CD8-positive, alpha-beta memory T cell (primary cell): ENCODE data around the gene LRRC75A. TPM values are rescaled to one million over a fixed set of nuclear protein-coding genes. Genes with fewer than 3 reads are reported as not detected.

ENCODE experiments used
- CTCF ChIA-PET: fragments of 350-600 bp; sonication (Branson Sonifier 250); formaldehyde crosslinking; loops from one replicate; lab custom pipeline; 2021; ENCODE audit warnings: antibody characterized with exemption; lab: Charles Lee
- POLR2A ChIA-PET: fragments of 350-600 bp; sonication (Branson Sonifier 250); formaldehyde crosslinking; loops from one replicate; lab custom pipeline; 2021; ENCODE audit warnings: antibody characterized with exemption; lab: Charles Lee
- DNase-seq, 5 donors: peaks; one replicate each; pipeline versions ENCODE4 v3.0.0 to v3.0.0-alpha.2; 2020 to 2022; ENCODE audit warnings: mixed read lengths in 1 of 5
- H3K27ac ChIP-seq: one replicate; pipeline ENCODE4 v1.7.0; 2013; ENCODE audit warnings: low read depth, mild to moderate bottlenecking, low read length, moderate library complexity
- H3K27me3 ChIP-seq: 2 replicates; pipeline ENCODE4 v1.7.0; 2013; ENCODE audit warnings: low read length, mild to moderate bottlenecking; ENCODE audit not compliant: insufficient read depth, poor library complexity, severe bottlenecking
- H3K36me3 ChIP-seq: 2 replicates; pipeline ENCODE4 v1.7.0; 2013; ENCODE audit warnings: mild to moderate bottlenecking, low read length, moderate library complexity; ENCODE audit not compliant: insufficient read depth
- H3K4me1 ChIP-seq: 2 replicates; pipeline ENCODE4 v1.7.0; 2013; ENCODE audit warnings: mild to moderate bottlenecking, low read length, moderate library complexity; ENCODE audit not compliant: insufficient read depth
- H3K4me3 ChIP-seq: 2 replicates; pipeline ENCODE4 v1.7.0; 2013; ENCODE audit warnings: mild to moderate bottlenecking, low read length
- H3K9me3 ChIP-seq: 2 replicates; pipeline ENCODE4 v1.7.0; 2013; ENCODE audit warnings: mild to moderate bottlenecking, low read length
- H3K27ac Mint-ChIP-seq, 8 donors: one replicate each; pipeline ENCODE4 v1.8.0; 2020 to 2021; ENCODE audit warnings: mixed read lengths in 8 of 8, mild to moderate bottlenecking in 6 of 8, inconsistent platforms in 3 of 8, moderate library complexity in 3 of 8
- H3K27me3 Mint-ChIP-seq, 2 donors: one replicate each; pipeline ENCODE4 v1.8.0; 2020 to 2021; ENCODE audit warnings: mixed read lengths in 2 of 2, mild to moderate bottlenecking in 1 of 2, moderate library complexity in 1 of 2
- H3K36me3 Mint-ChIP-seq, 3 donors: one replicate each; pipeline ENCODE4 v1.8.0; 2020 to 2021; ENCODE audit warnings: mixed read lengths in 3 of 3, inconsistent platforms in 1 of 3, mild to moderate bottlenecking in 1 of 3
- H3K4me1 Mint-ChIP-seq, 3 donors: one replicate each; pipeline ENCODE4 v1.8.0; 2020 to 2021; ENCODE audit warnings: mixed read lengths in 3 of 3, inconsistent platforms in 1 of 3, mild to moderate bottlenecking in 1 of 3
- H3K4me3 Mint-ChIP-seq, 7 donors: one replicate each; pipeline ENCODE4 v1.8.0; 2020 to 2021; ENCODE audit warnings: mixed read lengths in 7 of 7, mild to moderate bottlenecking in 6 of 7, moderate library complexity in 4 of 7, inconsistent platforms in 2 of 7
- H3K9me3 Mint-ChIP-seq, 5 donors: one replicate each; pipeline ENCODE4 v1.8.0; 2020 to 2022; ENCODE audit warnings: mixed read lengths in 5 of 5, mild to moderate bottlenecking in 3 of 5, moderate library complexity in 2 of 5, inconsistent platforms in 1 of 5
- polyA plus RNA-seq: library from polyadenylated mRNA; unstranded; fragments of 300-500 nt; fragmentation: Illumina TruSeq; gene quantifications from one replicate; pipeline ENCODE4 v1.2.3, GENCODE V29; 2021
- total RNA-seq, 2 experiments: library from RNA; stranded (reverse); gene quantifications; one replicate each; pipeline ENCODE4 v1.2.3, GENCODE V29; 2021

The LRRC75A gene
- total and polyA plus RNA-seq, 3 experiments from 2014 or later, result 2.2 to 4.6 (median 2.6) TPM

GRCh38 chr17:16425698-16426659 is 66.0 kb downstream of the LRRC75A start:
- H3K36me3 ChIP-seq, result peaks cover 57% of the 10 kb centered on the region
- no peaks in the 10 kb centered on the region for H3K27me3 ChIP-seq
- no peak overlapping the region for H3K4me3 ChIP-seq
- Mint-ChIP-seq H3K27ac (peak overlapping the region in 3 of 8 donors; percentile 33 to 91 (median 70)), H3K27me3 (no peaks in the 10 kb centered on the region), H3K9me3 (no peaks in the 10 kb centered on the region), H3K36me3 (peaks cover 3 to 82% (median 10%) of the 10 kb centered on the region in 3 donors), H3K4me1 (peaks cover 4 to 19% (median 5%) of the 10 kb centered on the region in 3 donors), H3K4me3 (no peak overlapping the region)
- no peak for DNase-seq
- ChIA-PET CTCF (interaction anchor here (4.3 kb wide), 1 partner anchor 10 kb away, joined by 23 read pairs; the partner anchor contains the start of gene TRPV2), POLR2A (no interaction called here)
- H3K9me3 ChIP-seq, result no peaks in the 10 kb centered on the region
- H3K4me1 ChIP-seq, result no peaks in the 10 kb centered on the region
- H3K27ac ChIP-seq, result no peak overlapping the region

- Mint-ChIP-seq H3K4me3 (no peak overlapping the region), H3K36me3 (peaks cover 3 to 83% (median 14%) of the 10 kb centered on the region in 3 donors), H3K9me3 (no peaks in the 10 kb centered on the region), H3K27ac (no peak overlapping the region), H3K27me3 (no peaks in the 10 kb centered on the region), H3K4me1 (peaks cover 11 to 27% (median 12%) of the 10 kb centered on the region in 3 donors)
- H3K27me3 ChIP-seq, result no peaks in the 10 kb centered on the region
- H3K9me3 ChIP-seq, result no peaks in the 10 kb centered on the region
- POLR2A ChIA-PET, result interaction anchor here (0.7 kb wide), 1 partner anchor 239 kb away, joined by 8 read pairs; no protein-coding TSS in a partner anchor
- H3K4me3 ChIP-seq, result no peak overlapping the region
- CTCF ChIA-PET, result interaction anchor here (4.3 kb wide), 1 partner anchor 9 kb away, joined by 23 read pairs; the partner anchor contains the start of gene TRPV2
- H3K27ac ChIP-seq, result no peak overlapping the region
- DNase-seq, result no peak
- H3K36me3 ChIP-seq, result peaks cover 57% of the 10 kb centered on the region
- H3K4me1 ChIP-seq, result peaks cover 5% of the 10 kb centered on the region
Observed at GRCh38 chr17:16425202-16425601, 66.8 kb downstream of the LRRC75A start.

- Mint-ChIP-seq H3K27ac (no peak overlapping the region), H3K9me3 (no peaks in the 10 kb centered on the region), H3K4me3 (no peak overlapping the region), H3K36me3 (peaks cover 9 to 87% (median 16%) of the 10 kb centered on the region in 3 donors), H3K4me1 (peaks cover 26 to 45% (median 29%) of the 10 kb centered on the region in 3 donors), H3K27me3 (no peaks in the 10 kb centered on the region)
- no peak overlapping the region for H3K27ac ChIP-seq
- H3K36me3 ChIP-seq, result peaks cover 56% of the 10 kb centered on the region
- no peak for DNase-seq
- H3K4me1 ChIP-seq, result peaks cover 23% of the 10 kb centered on the region
- H3K27me3 ChIP-seq, result no peaks in the 10 kb centered on the region
- POLR2A ChIA-PET, result no interaction called here
- no peak overlapping the region for H3K4me3 ChIP-seq
- H3K9me3 ChIP-seq, result no peaks in the 10 kb centered on the region
- CTCF ChIA-PET, result interaction anchor here (0.7 to 1.4 kb wide), 2 partner anchors 8 to 18 kb away, joined by 3 to 4 read pairs; partner anchors contain the start of gene TRPV2
Observed at GRCh38 chr17:16423226-16423872, 68.6 kb downstream of the LRRC75A start.

DNA sequence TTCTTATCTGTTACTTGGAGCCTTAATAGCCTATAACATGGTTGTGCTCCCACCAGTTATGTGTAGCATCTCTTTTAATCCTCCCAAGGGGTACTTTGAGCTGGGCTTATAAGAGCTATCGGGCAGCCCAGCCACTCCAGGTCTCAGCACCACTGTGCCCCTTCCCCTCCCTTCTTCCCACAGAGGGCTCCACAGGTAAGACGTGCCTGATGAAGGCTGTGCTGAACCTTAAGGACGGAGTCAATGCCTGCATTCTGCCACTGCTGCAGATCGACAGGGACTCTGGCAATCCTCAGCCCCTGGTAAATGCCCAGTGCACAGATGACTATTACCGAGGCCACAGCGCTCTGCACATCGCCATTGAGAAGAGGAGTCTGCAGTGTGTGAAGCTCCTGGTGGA is 69.6 kb downstream of the LRRC75A start:
- H3K27ac Mint-ChIP-seq, result peak overlapping the region in 2 of 8 donors; percentile 66 to 70
- Histone ChIP-seq H3K27ac (no peak overlapping the region), H3K36me3 (peaks cover 56% of the 10 kb centered on the region), H3K4me1 (peaks cover 33% of the 10 kb centered on the region), H3K4me3 (no peak overlapping the region), H3K9me3 (no peaks in the 10 kb centered on the region), H3K27me3 (no peaks in the 10 kb centered on the region)
- DNase-seq, result peak in 1 of 5 donors; percentile 3
- ChIA-PET CTCF (interaction anchor here (1.4 kb wide), 1 partner anchor 19 kb away, joined by 4 read pairs; no protein-coding TSS in a partner anchor), POLR2A (no interaction called here)
- H3K4me3 Mint-ChIP-seq, result no peak overlapping the region
- peaks cover 9 to 85% (median 16%) of the 10 kb centered on the region in 3 donors for H3K36me3 Mint-ChIP-seq
- no peaks in the 10 kb centered on the region for H3K27me3 Mint-ChIP-seq
- H3K4me1 Mint-ChIP-seq, result peaks cover 34 to 53% (median 35%) of the 10 kb centered on the region in 3 donors
- H3K9me3 Mint-ChIP-seq, result no peaks in the 10 kb centered on the region

- Mint-ChIP-seq H3K4me1 (peaks cover 45 to 68% (median 47%) of the 10 kb centered on the region in 3 donors), H3K4me3 (peak overlapping the region in 6 of 7 donors; percentile 19 to 81 (median 75)), H3K27me3 (no peaks in the 10 kb centered on the region), H3K27ac (peak overlapping the region; percentile 79 to 100 (median 92)), H3K9me3 (no peaks in the 10 kb centered on the region), H3K36me3 (peaks cover 13 to 72% (median 15%) of the 10 kb centered on the region in 3 donors)
- peak in 4 of 5 donors; percentile 19 to 68 (median 34) for DNase-seq
- Histone ChIP-seq H3K4me1 (peaks cover 50% of the 10 kb centered on the region), H3K9me3 (no peaks in the 10 kb centered on the region), H3K27me3 (no peaks in the 10 kb centered on the region), H3K27ac (peak overlapping the region; percentile 19), H3K4me3 (peak overlapping the region; percentile 9), H3K36me3 (peaks cover 33% of the 10 kb centered on the region)
- ChIA-PET POLR2A (no interaction called here), CTCF (interaction anchor here (1.1 kb wide), 1 partner anchor 56 kb away, joined by 3 read pairs; no protein-coding TSS in a partner anchor)
Observed at GRCh38 chr17:16419929-16420271, 72.1 kb downstream of the LRRC75A start.

DNA sequence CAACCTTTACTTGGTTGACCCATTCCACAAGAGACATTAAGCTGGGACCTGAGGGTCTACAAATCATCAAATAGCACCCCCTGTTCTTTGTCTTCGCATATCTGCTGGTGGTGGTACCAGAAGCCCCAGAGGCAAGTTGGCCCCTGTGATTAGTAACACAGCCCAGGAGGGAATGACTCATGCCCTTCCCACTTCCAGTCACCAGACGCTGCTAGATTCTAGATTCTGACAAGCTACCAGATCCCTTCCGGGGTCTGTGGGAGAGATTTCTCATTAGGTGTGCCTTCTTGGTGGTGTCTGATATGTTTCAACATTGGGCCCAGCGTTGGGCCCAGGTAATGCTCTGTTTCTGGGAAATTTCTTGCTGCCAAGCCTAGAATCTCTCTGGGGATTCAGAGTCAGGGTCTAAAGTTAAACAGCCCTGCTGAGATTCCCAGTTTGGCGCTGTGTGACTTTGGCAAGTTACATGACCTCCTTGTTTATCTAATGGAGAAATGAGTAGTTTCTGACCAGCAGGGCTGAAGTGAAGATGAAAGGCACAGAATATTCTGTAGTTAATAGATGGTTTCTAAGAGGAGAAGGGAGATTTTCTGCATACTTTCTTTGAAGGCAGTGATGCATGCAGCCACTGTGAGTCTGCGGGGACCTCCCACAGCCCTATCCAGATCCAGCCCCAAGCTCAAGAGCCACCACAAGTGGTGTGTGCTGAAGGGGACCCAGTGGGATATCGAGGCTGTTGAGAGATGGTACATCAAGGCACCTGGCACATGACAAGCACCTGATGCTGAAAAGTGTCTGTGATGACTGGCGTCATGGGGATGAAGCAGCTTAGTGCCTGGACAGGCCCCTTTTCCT is 72.7 kb downstream of the LRRC75A start:
- Histone ChIP-seq H3K27me3 (no peaks in the 10 kb centered on the region), H3K4me3 (peak overlapping the region; percentile 27), H3K9me3 (no peaks in the 10 kb centered on the region), H3K27ac (peak overlapping the region; percentile 19), H3K36me3 (peaks cover 33% of the 10 kb centered on the region), H3K4me1 (peaks cover 54% of the 10 kb centered on the region)
- ChIA-PET POLR2A (interaction anchor here (0.6 kb wide), 2 partner anchors 21 to 64 kb away, joined by 4 to 5 read pairs; no protein-coding TSS in a partner anchor), CTCF (interaction anchor here (1.0 to 1.1 kb wide), 2 partner anchors 22 to 55 kb away, joined by 3 read pairs; no protein-coding TSS in a partner anchor)
- no peaks in the 10 kb centered on the region for H3K9me3 Mint-ChIP-seq
- peaks cover 49 to 74% (median 53%) of the 10 kb centered on the region in 3 donors for H3K4me1 Mint-ChIP-seq
- peak overlapping the region; percentile 68 to 81 (median 76) for H3K4me3 Mint-ChIP-seq
- DNase-seq, result peak in 4 of 5 donors; percentile 13 to 71 (median 34)
- peaks cover 13 to 69% (median 15%) of the 10 kb centered on the region in 3 donors for H3K36me3 Mint-ChIP-seq
- H3K27me3 Mint-ChIP-seq, result no peaks in the 10 kb centered on the region
- H3K27ac Mint-ChIP-seq, result peak overlapping the region; percentile 89 to 100 (median 92)

DNA sequence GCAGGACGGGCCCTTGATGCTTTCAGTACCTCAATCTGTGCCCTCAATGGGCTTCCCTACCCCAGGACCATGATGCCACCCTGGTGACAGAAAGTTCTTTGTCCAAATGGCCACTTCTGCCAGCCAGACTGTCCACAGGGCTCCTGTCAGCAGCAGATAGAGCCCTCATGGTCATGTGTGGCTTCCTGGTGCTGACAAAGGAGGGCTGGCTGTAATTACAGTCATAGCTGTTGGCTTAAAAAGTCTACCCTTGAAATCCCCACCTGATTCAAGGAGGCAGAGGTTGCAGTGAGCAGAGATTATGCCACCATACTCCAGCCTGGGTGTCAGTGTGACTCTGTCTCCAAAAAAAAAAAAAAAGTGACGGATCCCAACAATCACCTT is 73.3 kb downstream of the LRRC75A start:
- peak overlapping the region; percentile 68 to 81 (median 76) for H3K4me3 Mint-ChIP-seq
- H3K4me1 Mint-ChIP-seq, result peaks cover 52 to 76% (median 56%) of the 10 kb centered on the region in 3 donors
- no peaks in the 10 kb centered on the region for H3K27me3 Mint-ChIP-seq
- Histone ChIP-seq H3K27me3 (no peaks in the 10 kb centered on the region), H3K27ac (peak overlapping the region; percentile 5), H3K4me1 (peaks cover 54% of the 10 kb centered on the region), H3K4me3 (peak overlapping the region; percentile 27), H3K36me3 (peaks cover 33% of the 10 kb centered on the region), H3K9me3 (no peaks in the 10 kb centered on the region)
- no peaks in the 10 kb centered on the region for H3K9me3 Mint-ChIP-seq
- H3K27ac Mint-ChIP-seq, result peak overlapping the region; percentile 89 to 100 (median 92)
- POLR2A ChIA-PET, result interaction anchor here (0.6 kb wide), 2 partner anchors 22 to 63 kb away, joined by 4 to 5 read pairs; no protein-coding TSS in a partner anchor
- DNase-seq, result peak in 1 of 5 donors; percentile 37
- CTCF ChIA-PET, result interaction anchor here (1.0 to 1.1 kb wide), 2 partner anchors 23 to 55 kb away, joined by 3 read pairs; no protein-coding TSS in a partner anchor
- peaks cover 13 to 68% (median 15%) of the 10 kb centered on the region in 3 donors for H3K36me3 Mint-ChIP-seq
